Panc1 (cell line): Measurements from ENCODE around the gene SLC44A3. TPM values are rescaled to one million over a fixed set of nuclear protein-coding genes. Genes with fewer than 3 reads are reported as not detected.
"Not testable (repeated sequence)": the region's sequence is repeated elsewhere in the genome, so short reads cannot be mapped to it uniquely, and the experiment has no call there.

Experiments used
- ATAC-seq: fragments of 200-7000 bp; cut with Tn5 transposase; 2 replicates; pipeline ENCODE4 v1.9.1; 2020; ENCODE audit warnings: mild to moderate bottlenecking, moderate library complexity
- BruUV-seq: library from RNA; stranded (reverse); fragments of 400-500 nt; replicated peaks from 2 replicates; lab custom pipeline; 2021; lab: Mats Ljungman, UMichigan
- CTCF ChIA-PET: fragments of 300-600 bp; sonication (Branson Sonifier 250); formaldehyde crosslinking; loops from one replicate; lab custom pipeline; 2022; ENCODE audit warnings: antibody characterized with exemption; lab: Charles Lee
- POLR2A ChIA-PET: fragments of 300-600 bp; sonication (Branson Sonifier 250); formaldehyde crosslinking; loops from one replicate; lab custom pipeline; 2022; ENCODE audit warnings: antibody characterized with exemption; lab: Charles Lee
- DNase-seq: peaks from one replicate; pipeline ENCODE4 v3.0.0-alpha.2; 2010; ENCODE audit warnings: low read depth, low spot score
- H3K27ac ChIP-seq: 2 replicates; pipeline ENCODE4 v1.5.1; 2011; ENCODE audit warnings: mild to moderate bottlenecking, low read length, inconsistent platforms
- H3K27me3 ChIP-seq: fragments of 200-500 bp; sonication (Bioruptor generic); 2 replicates; pipeline ENCODE4 v1.6.0; 2014; ENCODE audit warnings: low read length, inconsistent platforms; ENCODE audit not compliant: control insufficient read depth, insufficient read depth
- H3K36me3 ChIP-seq: fragments of 200-500 bp; sonication (Bioruptor generic); 2 replicates; pipeline ENCODE4 v1.5.1; 2014; ENCODE audit warnings: inconsistent platforms, mild to moderate bottlenecking, low read length, moderate library complexity; ENCODE audit not compliant: control insufficient read depth, insufficient read depth
- H3K4me1 ChIP-seq: 2 replicates; pipeline ENCODE4 v1.5.1; 2011; ENCODE audit warnings: inconsistent platforms, mild to moderate bottlenecking, low read length, moderate library complexity; ENCODE audit not compliant: control insufficient read depth, insufficient read depth
- H3K4me3 ChIP-seq, 2 experiments: 2 replicates each; pipeline ENCODE4 v1.5.1; 2011 to 2012; ENCODE audit warnings: low read depth in 2 of 2, low read length in 2 of 2, mild to moderate bottlenecking in 2 of 2, inconsistent platforms in 1 of 2, moderate library complexity in 1 of 2
- H3K9me3 ChIP-seq: fragments of 200-500 bp; sonication (Bioruptor generic); 2 replicates; pipeline ENCODE4 v1.5.1; 2014; ENCODE audit warnings: low read depth, mild to moderate bottlenecking, inconsistent platforms, low read length, moderate library complexity; ENCODE audit not compliant: control insufficient read depth, insufficient read depth
- POLR2AphosphoS5 ChIP-seq: IDR thresholded peaks from 2 replicates; pipeline ENCODE4 v1.6.1; 2012; ENCODE audit warnings: mild to moderate bottlenecking, low read depth, low read length, moderate library complexity
- SIN3A ChIP-seq: IDR thresholded peaks from 2 replicates; pipeline ENCODE4 v1.6.1; 2012; ENCODE audit warnings: low read depth, mild to moderate bottlenecking, low read length, moderate library complexity, borderline replicate concordance; ENCODE audit not compliant: insufficient read depth
- TCF7L2 ChIP-seq: IDR thresholded peaks from 2 replicates; pipeline ENCODE4 v1.6.1; 2011; ENCODE audit warnings: mild to moderate bottlenecking, low read depth, low read length, inconsistent platforms
- in situ Hi-C: cut with HindIII; loops from 2 replicates; pipeline ENCODE4 v1.10.0; 2016; ENCODE audit warnings: low sequenced_read_pairs, low pct_unique_long_range_greater_than_20kb
- intact Hi-C: fragments of 100-400 bp; cut with micrococcal nuclease; formaldehyde crosslinking; loops from one replicate; pipeline ENCODE4 v1.10.0; 2022; ENCODE audit not compliant: unreplicated experiment
- total RNA-seq: library from RNA; stranded (reverse); gene quantifications from one replicate; pipeline ENCODE4 v1.2.1, GENCODE V29; 2021; ENCODE audit not compliant: unreplicated experiment
- TF ChIP-seq, protein P1 (sequence below): fragments of 450-650 bp; IDR thresholded peaks from 2 replicates; pipeline ENCODE4 v1.5.1; 2017; ENCODE audit warnings: mild to moderate bottlenecking
- TF ChIP-seq, protein P2 (sequence below), 2 experiments: IDR thresholded peaks; 2 replicates each; pipeline ENCODE4 v1.6.1; 2011 to 2012; ENCODE audit warnings: low read depth in 2 of 2, control low read depth in 1 of 2, low read length in 1 of 2, mild to moderate bottlenecking in 1 of 2, moderate library complexity in 1 of 2; ENCODE audit not compliant: insufficient read depth in 1 of 2

SLC44A3 gene
- total RNA-seq, 1 experiment from 2014 or later = 1.3 TPM

DNA sequence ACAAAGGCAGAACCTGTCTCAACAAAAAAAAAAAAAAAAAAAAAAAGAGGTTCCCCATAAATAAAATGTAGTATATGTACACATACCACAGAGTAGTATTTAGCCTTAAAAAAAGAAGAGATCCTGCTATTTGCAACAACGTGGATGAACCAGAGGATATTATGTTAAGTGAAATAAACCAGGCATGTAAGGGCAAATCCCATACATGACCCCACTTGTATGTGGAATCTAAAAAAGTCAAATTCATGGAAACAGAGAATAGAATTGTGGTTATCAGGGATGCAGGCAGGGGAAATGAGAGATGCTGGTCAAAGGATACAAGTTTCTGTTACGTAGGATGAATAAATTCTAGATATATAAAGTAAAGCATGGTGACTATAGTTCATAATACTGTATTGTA, 16.7 kb downstream of the SLC44A3 start:
- POLR2A ChIA-PET = no interaction called here
- Histone ChIP-seq H3K36me3 (no peaks in the 10 kb centered on the region), H3K4me1 (no peaks in the 10 kb centered on the region), H3K27me3 (no peaks in the 10 kb centered on the region), H3K4me3 (no peak overlapping the region), H3K27ac (no peak overlapping the region), H3K9me3 (no peaks in the 10 kb centered on the region)
- in situ Hi-C loops (no loop called here), intact Hi-C loops (no loop called here)
- no peak for ATAC-seq
- no peak for DNase-seq
- no peak for TF ChIP-seq TCF7L2
- CTCF ChIA-PET = no interaction called here
- no TSS peak for BruUV-seq

DNA sequence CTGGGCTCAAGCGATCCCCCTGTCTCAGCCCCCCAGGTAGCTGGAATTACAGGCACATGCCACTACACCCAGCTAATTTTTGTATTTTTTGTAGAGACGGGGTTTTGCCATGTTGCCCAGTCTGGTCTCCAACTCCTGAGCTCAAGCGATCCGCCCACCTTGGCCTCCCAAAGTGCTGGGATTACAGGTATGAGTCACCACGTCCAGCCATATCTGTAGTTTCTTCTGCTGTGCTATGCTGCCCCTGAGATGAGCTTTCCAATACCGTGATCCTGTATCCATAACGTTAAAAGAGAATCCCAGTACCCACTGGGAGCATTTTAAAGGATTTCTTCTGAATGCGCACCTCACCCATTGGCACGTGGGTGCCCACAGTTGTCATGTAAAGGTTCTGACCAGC, 20.2 kb downstream of the SLC44A3 start:
- BruUV-seq, H3K4me1 ChIP-seq, in situ Hi-C loops, H3K36me3 ChIP-seq, DNase-seq, ATAC-seq, H3K9me3 ChIP-seq, H3K27me3 ChIP-seq, CTCF ChIA-PET, intact Hi-C loops, H3K27ac ChIP-seq, H3K4me3 ChIP-seq: not testable (repeated sequence)
- POLR2A ChIA-PET = interaction anchor here (0.6 kb wide), 1 partner anchor 543 kb away, joined by 3 read pairs; no protein-coding TSS in a partner anchor

DNA sequence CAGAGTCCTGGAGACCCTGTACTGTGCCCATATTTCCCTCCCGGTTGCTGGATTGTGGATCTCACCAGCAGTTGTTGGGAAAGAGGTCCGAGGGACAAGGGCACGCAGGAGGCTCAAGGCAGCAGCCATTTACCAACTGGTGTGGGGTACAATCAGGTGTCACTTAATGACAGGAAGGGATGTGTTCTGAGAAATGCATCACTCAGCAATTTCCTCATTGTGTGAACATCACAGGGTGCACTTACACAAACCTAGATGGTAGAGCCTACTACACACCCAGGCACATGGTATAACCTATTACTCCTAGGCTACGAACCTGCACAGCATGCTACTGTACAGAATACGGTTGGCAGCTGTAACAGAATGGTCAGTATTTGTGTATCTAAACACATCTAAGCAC, 20.7 kb downstream of the SLC44A3 start:
- DNase-seq (no peak), ATAC-seq (no peak)
- in situ Hi-C loops = no loop called here
- H3K9me3 ChIP-seq = no peaks in the 10 kb centered on the region
- TF ChIP-seq, protein P1, sequence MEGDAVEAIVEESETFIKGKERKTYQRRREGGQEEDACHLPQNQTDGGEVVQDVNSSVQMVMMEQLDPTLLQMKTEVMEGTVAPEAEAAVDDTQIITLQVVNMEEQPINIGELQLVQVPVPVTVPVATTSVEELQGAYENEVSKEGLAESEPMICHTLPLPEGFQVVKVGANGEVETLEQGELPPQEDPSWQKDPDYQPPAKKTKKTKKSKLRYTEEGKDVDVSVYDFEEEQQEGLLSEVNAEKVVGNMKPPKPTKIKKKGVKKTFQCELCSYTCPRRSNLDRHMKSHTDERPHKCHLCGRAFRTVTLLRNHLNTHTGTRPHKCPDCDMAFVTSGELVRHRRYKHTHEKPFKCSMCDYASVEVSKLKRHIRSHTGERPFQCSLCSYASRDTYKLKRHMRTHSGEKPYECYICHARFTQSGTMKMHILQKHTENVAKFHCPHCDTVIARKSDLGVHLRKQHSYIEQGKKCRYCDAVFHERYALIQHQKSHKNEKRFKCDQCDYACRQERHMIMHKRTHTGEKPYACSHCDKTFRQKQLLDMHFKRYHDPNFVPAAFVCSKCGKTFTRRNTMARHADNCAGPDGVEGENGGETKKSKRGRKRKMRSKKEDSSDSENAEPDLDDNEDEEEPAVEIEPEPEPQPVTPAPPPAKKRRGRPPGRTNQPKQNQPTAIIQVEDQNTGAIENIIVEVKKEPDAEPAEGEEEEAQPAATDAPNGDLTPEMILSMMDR = no peak
- TF ChIP-seq POLR2AphosphoS5 (no peak), SIN3A (no peak), TCF7L2 (no peak)
- TF ChIP-seq, protein P2, sequence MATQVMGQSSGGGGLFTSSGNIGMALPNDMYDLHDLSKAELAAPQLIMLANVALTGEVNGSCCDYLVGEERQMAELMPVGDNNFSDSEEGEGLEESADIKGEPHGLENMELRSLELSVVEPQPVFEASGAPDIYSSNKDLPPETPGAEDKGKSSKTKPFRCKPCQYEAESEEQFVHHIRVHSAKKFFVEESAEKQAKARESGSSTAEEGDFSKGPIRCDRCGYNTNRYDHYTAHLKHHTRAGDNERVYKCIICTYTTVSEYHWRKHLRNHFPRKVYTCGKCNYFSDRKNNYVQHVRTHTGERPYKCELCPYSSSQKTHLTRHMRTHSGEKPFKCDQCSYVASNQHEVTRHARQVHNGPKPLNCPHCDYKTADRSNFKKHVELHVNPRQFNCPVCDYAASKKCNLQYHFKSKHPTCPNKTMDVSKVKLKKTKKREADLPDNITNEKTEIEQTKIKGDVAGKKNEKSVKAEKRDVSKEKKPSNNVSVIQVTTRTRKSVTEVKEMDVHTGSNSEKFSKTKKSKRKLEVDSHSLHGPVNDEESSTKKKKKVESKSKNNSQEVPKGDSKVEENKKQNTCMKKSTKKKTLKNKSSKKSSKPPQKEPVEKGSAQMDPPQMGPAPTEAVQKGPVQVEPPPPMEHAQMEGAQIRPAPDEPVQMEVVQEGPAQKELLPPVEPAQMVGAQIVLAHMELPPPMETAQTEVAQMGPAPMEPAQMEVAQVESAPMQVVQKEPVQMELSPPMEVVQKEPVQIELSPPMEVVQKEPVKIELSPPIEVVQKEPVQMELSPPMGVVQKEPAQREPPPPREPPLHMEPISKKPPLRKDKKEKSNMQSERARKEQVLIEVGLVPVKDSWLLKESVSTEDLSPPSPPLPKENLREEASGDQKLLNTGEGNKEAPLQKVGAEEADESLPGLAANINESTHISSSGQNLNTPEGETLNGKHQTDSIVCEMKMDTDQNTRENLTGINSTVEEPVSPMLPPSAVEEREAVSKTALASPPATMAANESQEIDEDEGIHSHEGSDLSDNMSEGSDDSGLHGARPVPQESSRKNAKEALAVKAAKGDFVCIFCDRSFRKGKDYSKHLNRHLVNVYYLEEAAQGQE (IDR thresholded peaks at IDR 0.05; ENCODE audit: insufficient read depth in 1 of 2, low read depth in 2 of 2, low read length in 1 of 2) = no peak
- no peaks in the 10 kb centered on the region for H3K4me1 ChIP-seq
- POLR2A ChIA-PET = interaction anchor here (0.6 kb wide), 1 partner anchor 543 kb away, joined by 3 read pairs; no protein-coding TSS in a partner anchor
- H3K4me3 ChIP-seq = no peak overlapping the region
- no peaks in the 10 kb centered on the region for H3K36me3 ChIP-seq
- CTCF ChIA-PET = no interaction called here
- no TSS peak for BruUV-seq
- no peak overlapping the region for H3K27ac ChIP-seq
- intact Hi-C loops = no loop called here
- H3K27me3 ChIP-seq = no peaks in the 10 kb centered on the region
